Measurements from ENCODE around the gene CASK. TPM values are rescaled to one million over a fixed set of nuclear protein-coding genes. Genes with fewer than 3 reads are reported as not detected.
A peak's percentile ranks its signal among the peaks of the same experiment; 100 is the strongest.

Gene CASK
- total and polyA plus RNA-seq, 8 donors, result 4.7 to 42.5 (median 22.9) TPM

- H3K27me3 ChIP-seq, result peaks cover 0 to 14% (median 0%) of the 10 kb centered on the region in 4 donors
- H3K9me3 ChIP-seq, result no peaks in the 10 kb centered on the region
- DNase-seq, result no peak
- H3K4me1 ChIP-seq, result no peaks in the 10 kb centered on the region
- intact Hi-C loops (cut with DNase I), result no loop called here
- 48 to 84% methylated on average over 4 of the region's 4 CpGs for whole genome bisulfite sequencing, 2 donors
- FAIRE-seq, result no peak
- H3K36me3 ChIP-seq, result no peaks in the 10 kb centered on the region
- ATAC-seq, result no peak
- no peak overlapping the region for H3K4me3 ChIP-seq
- TF ChIP-seq CTCF (IDR thresholded peaks at IDR 0.05), result no peak
- H3K27ac ChIP-seq, result no peak overlapping the region
Observed at GRCh38 chrX:41858161-41858775, 65.1 kb downstream of the CASK start.

GRCh38 chrX:41857670-41858069, 65.7 kb downstream of the CASK start:
- DNase-seq (no peak), ATAC-seq (no peak), FAIRE-seq (no peak)
- Histone ChIP-seq H3K9me3 (no peaks in the 10 kb centered on the region), H3K4me1 (no peaks in the 10 kb centered on the region), H3K4me3 (no peak overlapping the region), H3K27ac (no peak overlapping the region), H3K36me3 (no peaks in the 10 kb centered on the region), H3K27me3 (peaks cover 0 to 14% (median 0%) of the 10 kb centered on the region in 4 donors)
- WGBS, 2 donors, result 69 to 86% methylated on average over 2 of the region's 2 CpGs
- no peak for TF ChIP-seq CTCF (IDR thresholded peaks at IDR 0.05)
- intact Hi-C loops (cut with DNase I), result no loop called here

GRCh38 chrX:41846714-41847113, 76.6 kb downstream of the CASK start:
- WGBS, 2 donors, result 77 to 95% methylated on average over 2 of the region's 2 CpGs

GRCh38 chrX:41837270-41837944, 85.9 kb downstream of the CASK start:
- Histone ChIP-seq H3K4me1 (no peaks in the 10 kb centered on the region), H3K9me3 (no peaks in the 10 kb centered on the region), H3K27me3 (no peaks in the 10 kb centered on the region), H3K27ac (no peak overlapping the region), H3K4me3 (no peak overlapping the region), H3K36me3 (no peaks in the 10 kb centered on the region)
- WGBS, 2 donors, result 65 to 93% methylated on average over 6 of the region's 6 CpGs
- intact Hi-C loops (cut with DNase I), result no loop called here
- no peak for FAIRE-seq
- DNase-seq, result no peak
- ATAC-seq, result no peak
- no peak for TF ChIP-seq CTCF (IDR thresholded peaks at IDR 0.05)

More at GRCh38 chrX:41846714-41847113, 76.6 kb downstream of the CASK start:
- Histone ChIP-seq H3K27ac (no peak overlapping the region), H3K9me3 (peaks cover 0 to 4% (median 0%) of the 10 kb centered on the region in 4 donors), H3K4me1 (no peaks in the 10 kb centered on the region), H3K4me3 (no peak overlapping the region), H3K27me3 (peaks cover 0 to 16% (median 2%) of the 10 kb centered on the region in 4 donors), H3K36me3 (no peaks in the 10 kb centered on the region)
- FAIRE-seq, result peak; percentile 78
- TF ChIP-seq CTCF (IDR thresholded peaks at IDR 0.05), result no peak
- ATAC-seq, result no peak
- intact Hi-C loops (cut with DNase I), result no loop called here
- no peak for DNase-seq

GRCh38 chrX:41828826-41829225, 94.5 kb downstream of the CASK start:
- no peaks in the 10 kb centered on the region for H3K27me3 ChIP-seq
- FAIRE-seq, result no peak

More at GRCh38 chrX:41828826-41829225, 94.5 kb downstream of the CASK start:
- Histone ChIP-seq H3K4me1 (no peaks in the 10 kb centered on the region), H3K36me3 (no peaks in the 10 kb centered on the region), H3K9me3 (no peaks in the 10 kb centered on the region), H3K27ac (no peak overlapping the region), H3K4me3 (no peak overlapping the region)
- ATAC-seq (no peak), DNase-seq (no peak)
- intact Hi-C loops (cut with DNase I), result no loop called here
- 87 to 98% methylated on average over 1 of the region's 1 CpG for WGBS, 2 donors
- no peak for TF ChIP-seq CTCF (IDR thresholded peaks at IDR 0.05)
